ENCODE measurements around the gene ZFR. TPM values are rescaled to one million over a fixed set of nuclear protein-coding genes. Genes with fewer than 3 reads are reported as not detected.

Gene ZFR
- polyA plus RNA-seq, 1 donor (not counting 4 experiments of a cell fraction or from before 2014, with no cell fraction given), result 58.7 TPM

DNA sequence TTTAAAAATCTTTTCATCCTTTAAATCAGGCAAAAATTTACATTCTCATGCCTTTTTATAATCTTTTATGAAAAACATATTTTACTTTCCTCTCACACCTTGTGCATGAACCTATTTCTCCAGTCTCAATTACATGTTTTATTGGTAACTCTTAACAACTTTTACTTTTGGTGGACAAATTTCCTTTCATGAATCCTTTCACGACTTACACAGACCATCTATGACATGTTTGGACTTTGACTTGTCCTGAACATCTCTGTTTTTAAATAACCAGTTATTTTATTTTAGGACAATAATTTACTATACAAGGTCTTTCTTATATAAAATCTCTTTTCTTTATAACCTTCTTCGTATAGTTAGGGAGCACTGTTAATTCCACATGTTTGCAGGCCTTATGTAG is 105.3 kb downstream of the ZFR start:
- TF ChIP-seq, protein P1, sequence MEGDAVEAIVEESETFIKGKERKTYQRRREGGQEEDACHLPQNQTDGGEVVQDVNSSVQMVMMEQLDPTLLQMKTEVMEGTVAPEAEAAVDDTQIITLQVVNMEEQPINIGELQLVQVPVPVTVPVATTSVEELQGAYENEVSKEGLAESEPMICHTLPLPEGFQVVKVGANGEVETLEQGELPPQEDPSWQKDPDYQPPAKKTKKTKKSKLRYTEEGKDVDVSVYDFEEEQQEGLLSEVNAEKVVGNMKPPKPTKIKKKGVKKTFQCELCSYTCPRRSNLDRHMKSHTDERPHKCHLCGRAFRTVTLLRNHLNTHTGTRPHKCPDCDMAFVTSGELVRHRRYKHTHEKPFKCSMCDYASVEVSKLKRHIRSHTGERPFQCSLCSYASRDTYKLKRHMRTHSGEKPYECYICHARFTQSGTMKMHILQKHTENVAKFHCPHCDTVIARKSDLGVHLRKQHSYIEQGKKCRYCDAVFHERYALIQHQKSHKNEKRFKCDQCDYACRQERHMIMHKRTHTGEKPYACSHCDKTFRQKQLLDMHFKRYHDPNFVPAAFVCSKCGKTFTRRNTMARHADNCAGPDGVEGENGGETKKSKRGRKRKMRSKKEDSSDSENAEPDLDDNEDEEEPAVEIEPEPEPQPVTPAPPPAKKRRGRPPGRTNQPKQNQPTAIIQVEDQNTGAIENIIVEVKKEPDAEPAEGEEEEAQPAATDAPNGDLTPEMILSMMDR (optimal IDR thresholded peaks at IDR 0.05 in 1 of 3, IDR thresholded peaks at IDR 0.05 in 1 of 3, conservative IDR thresholded peaks at IDR 0.05 in 1 of 3; ENCODE audit: extremely low read depth in 1 of 3, insufficient read depth in 2 of 3, low read length in 3 of 3), result no peak
- TF ChIP-seq EZH2 (IDR thresholded peaks at IDR 0.05; ENCODE audit: low read length), result no peak
- no peak for FAIRE-seq
- no peak overlapping the region for H3K27ac ChIP-seq (ENCODE audit: control insufficient read depth, insufficient read depth, low read length)
- H3K4me3 ChIP-seq (ENCODE audit: control insufficient read depth in 2 of 3, extremely low read depth in 1 of 3, insufficient read depth in 2 of 3, low read depth in 1 of 3, low read length in 3 of 3), result no peak overlapping the region
- no peak overlapping the region for H3K9ac ChIP-seq (ENCODE audit: control insufficient read depth, extremely low read depth, insufficient read depth, low read length)
- no peaks in the 10 kb centered on the region for H3K36me3 ChIP-seq (ENCODE audit: control insufficient read depth in 2 of 2, extremely low read depth in 1 of 2, insufficient read depth in 2 of 2, low read length in 2 of 2)
- H2AFZ ChIP-seq (ENCODE audit: control insufficient read depth, low read length), result no peak overlapping the region
- no peaks in the 10 kb centered on the region for H3K4me1 ChIP-seq (ENCODE audit: control insufficient read depth, extremely low read depth, insufficient read depth, low read length)
- H3K9me3 ChIP-seq (ENCODE audit: control insufficient read depth, low read depth, low read length), result no peaks in the 10 kb centered on the region
- no peak for DNase-seq (ENCODE audit: low read depth, low spot score)
- dilution Hi-C loops (cut with MboI; ENCODE audit: extremely low pct_ligation_motif_present, low sequenced_read_pairs), result no loop called here
- no peaks in the 10 kb centered on the region for H3K27me3 ChIP-seq (ENCODE audit: control insufficient read depth, extremely low read depth, insufficient read depth, low read length)
- no peaks in the 10 kb centered on the region for H4K20me1 ChIP-seq (ENCODE audit: control insufficient read depth, extremely low read depth, insufficient read depth, low read length)
- no peak overlapping the region for H3K4me2 ChIP-seq (ENCODE audit: control insufficient read depth, extremely low read depth, insufficient read depth, low read depth, low read length)
- no peaks in the 10 kb centered on the region for H3K9me1 ChIP-seq (ENCODE audit: control insufficient read depth, extremely low read depth, insufficient read depth, low read length)
- H3K79me2 ChIP-seq (ENCODE audit: control insufficient read depth, insufficient read depth, low read length), result no peaks in the 10 kb centered on the region

- Histone ChIP-seq H3K4me3 (ENCODE audit: control insufficient read depth in 2 of 3, extremely low read depth in 1 of 3, insufficient read depth in 2 of 3, low read depth in 1 of 3, low read length in 3 of 3) (no peak overlapping the region), H3K27me3 (ENCODE audit: control insufficient read depth, extremely low read depth, insufficient read depth, low read length) (no peaks in the 10 kb centered on the region), H2AFZ (ENCODE audit: control insufficient read depth, low read length) (no peak overlapping the region), H3K4me1 (ENCODE audit: control insufficient read depth, extremely low read depth, insufficient read depth, low read length) (peaks cover 3% of the 10 kb centered on the region), H3K79me2 (ENCODE audit: control insufficient read depth, insufficient read depth, low read length) (no peaks in the 10 kb centered on the region), H3K4me2 (ENCODE audit: control insufficient read depth, extremely low read depth, insufficient read depth, low read depth, low read length) (no peak overlapping the region), H3K36me3 (ENCODE audit: control insufficient read depth in 2 of 2, extremely low read depth in 1 of 2, insufficient read depth in 2 of 2, low read length in 2 of 2) (no peaks in the 10 kb centered on the region), H3K9ac (ENCODE audit: control insufficient read depth, extremely low read depth, insufficient read depth, low read length) (no peak overlapping the region), H3K27ac (ENCODE audit: control insufficient read depth, insufficient read depth, low read length) (no peak overlapping the region), H3K9me3 (ENCODE audit: control insufficient read depth, low read depth, low read length) (no peaks in the 10 kb centered on the region), H3K9me1 (ENCODE audit: control insufficient read depth, extremely low read depth, insufficient read depth, low read length) (no peaks in the 10 kb centered on the region), H4K20me1 (ENCODE audit: control insufficient read depth, extremely low read depth, insufficient read depth, low read length) (no peaks in the 10 kb centered on the region)
- TF ChIP-seq EZH2 (IDR thresholded peaks at IDR 0.05; ENCODE audit: low read length), result no peak
- TF ChIP-seq, protein P1 (optimal IDR thresholded peaks at IDR 0.05 in 1 of 3, IDR thresholded peaks at IDR 0.05 in 1 of 3, conservative IDR thresholded peaks at IDR 0.05 in 1 of 3; ENCODE audit: extremely low read depth in 1 of 3, insufficient read depth in 2 of 3, low read length in 3 of 3), result no peak
- no peak for DNase-seq (ENCODE audit: low read depth, low spot score)
- FAIRE-seq, result no peak
- dilution Hi-C loops (cut with MboI; ENCODE audit: extremely low pct_ligation_motif_present, low sequenced_read_pairs), result no loop called here
Measured at GRCh38 chr5:32332966-32333365, 111.6 kb downstream of the ZFR start.

Data from keratinocyte (primary cell).